ENCODE measurements around the gene CD7.

CD7 gene

GRCh38 chr17:82314012-82314726, 3.2 kb downstream of the CD7 start:
- TF ChIP-seq, protein P1, sequence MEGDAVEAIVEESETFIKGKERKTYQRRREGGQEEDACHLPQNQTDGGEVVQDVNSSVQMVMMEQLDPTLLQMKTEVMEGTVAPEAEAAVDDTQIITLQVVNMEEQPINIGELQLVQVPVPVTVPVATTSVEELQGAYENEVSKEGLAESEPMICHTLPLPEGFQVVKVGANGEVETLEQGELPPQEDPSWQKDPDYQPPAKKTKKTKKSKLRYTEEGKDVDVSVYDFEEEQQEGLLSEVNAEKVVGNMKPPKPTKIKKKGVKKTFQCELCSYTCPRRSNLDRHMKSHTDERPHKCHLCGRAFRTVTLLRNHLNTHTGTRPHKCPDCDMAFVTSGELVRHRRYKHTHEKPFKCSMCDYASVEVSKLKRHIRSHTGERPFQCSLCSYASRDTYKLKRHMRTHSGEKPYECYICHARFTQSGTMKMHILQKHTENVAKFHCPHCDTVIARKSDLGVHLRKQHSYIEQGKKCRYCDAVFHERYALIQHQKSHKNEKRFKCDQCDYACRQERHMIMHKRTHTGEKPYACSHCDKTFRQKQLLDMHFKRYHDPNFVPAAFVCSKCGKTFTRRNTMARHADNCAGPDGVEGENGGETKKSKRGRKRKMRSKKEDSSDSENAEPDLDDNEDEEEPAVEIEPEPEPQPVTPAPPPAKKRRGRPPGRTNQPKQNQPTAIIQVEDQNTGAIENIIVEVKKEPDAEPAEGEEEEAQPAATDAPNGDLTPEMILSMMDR (conservative IDR thresholded peaks at IDR 0.05; ENCODE audit: low read depth, low read length), result no peak

DNA sequence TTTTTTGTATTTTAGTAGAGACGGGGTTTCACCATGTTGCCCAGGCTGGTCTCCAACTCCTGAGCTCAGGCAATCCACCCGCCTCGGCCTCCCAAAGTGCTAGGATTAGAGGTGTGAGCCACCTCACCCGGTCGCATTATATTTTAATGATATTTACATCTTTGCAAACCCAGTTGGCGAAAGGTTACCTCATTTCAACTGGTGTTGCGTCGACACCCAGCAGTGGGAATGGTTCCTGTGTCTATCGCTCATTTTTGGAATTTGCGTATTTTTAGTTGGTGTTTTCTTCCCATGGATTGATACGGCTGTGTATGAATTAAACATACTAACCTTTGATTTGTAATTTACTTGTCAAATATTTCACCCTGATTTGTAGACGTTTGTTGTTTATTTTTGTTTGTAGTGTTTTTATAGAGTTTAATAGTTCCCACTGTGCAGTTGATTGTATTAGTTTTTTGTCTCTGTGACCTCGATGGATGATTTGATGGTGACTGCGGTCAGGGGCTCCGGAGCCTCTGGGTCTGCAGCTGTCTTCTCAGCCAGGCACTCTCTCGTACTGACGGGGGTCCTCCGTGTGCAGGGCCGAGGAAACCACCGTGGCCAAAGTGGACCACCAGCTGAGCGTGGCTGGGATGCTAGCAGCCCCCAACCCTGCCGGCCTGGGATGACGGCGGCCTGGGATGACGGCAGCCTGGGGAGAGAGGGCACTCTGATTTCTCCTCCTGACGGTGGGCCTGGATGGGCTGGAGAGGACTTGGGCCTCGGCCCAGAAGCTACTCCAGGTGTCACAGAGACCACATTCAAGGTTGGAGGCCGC, 4.0 kb downstream of the CD7 start:
- no peak overlapping the region for H3K4me3 ChIP-seq (IDR thresholded peaks at IDR 0.05; ENCODE audit: insufficient read depth, low read depth, low read length)
- H3K4me2 ChIP-seq, result no peak overlapping the region
- TF ChIP-seq, protein P1 (conservative IDR thresholded peaks at IDR 0.05; ENCODE audit: low read depth, low read length), result no peak
- no peaks in the 10 kb centered on the region for H4K20me1 ChIP-seq (ENCODE audit: insufficient read depth)
- no peak overlapping the region for H2AFZ ChIP-seq (ENCODE audit: low read depth)
- peaks cover 10% of the 10 kb centered on the region for H3K4me1 ChIP-seq (ENCODE audit: low read depth, poor library complexity, severe bottlenecking)
- H3K36me3 ChIP-seq (ENCODE audit: insufficient read depth), result no peaks in the 10 kb centered on the region
- H3K79me2 ChIP-seq (ENCODE audit: insufficient read depth, low read depth), result no peaks in the 10 kb centered on the region
- H3K27me3 ChIP-seq (ENCODE audit: insufficient read depth, low read depth), result peaks cover 91% of the 10 kb centered on the region
- H3K27ac ChIP-seq, result no peak overlapping the region
- H3K9ac ChIP-seq, result no peak overlapping the region

More at GRCh38 chr17:82314012-82314726, 3.2 kb downstream of the CD7 start:
- no peak overlapping the region for H3K9ac ChIP-seq
- H2AFZ ChIP-seq (ENCODE audit: low read depth), result no peak overlapping the region
- H3K4me2 ChIP-seq, result no peak overlapping the region
- H3K27ac ChIP-seq, result no peak overlapping the region
- H3K4me3 ChIP-seq (IDR thresholded peaks at IDR 0.05; ENCODE audit: insufficient read depth, low read depth, low read length), result no peak overlapping the region
- H3K4me1 ChIP-seq (ENCODE audit: low read depth, poor library complexity, severe bottlenecking), result peaks cover 10% of the 10 kb centered on the region
- H3K36me3 ChIP-seq (ENCODE audit: insufficient read depth), result no peaks in the 10 kb centered on the region
- H3K27me3 ChIP-seq (ENCODE audit: insufficient read depth, low read depth), result peaks cover 83% of the 10 kb centered on the region
- H3K79me2 ChIP-seq (ENCODE audit: insufficient read depth, low read depth), result no peaks in the 10 kb centered on the region
- no peaks in the 10 kb centered on the region for H4K20me1 ChIP-seq (ENCODE audit: insufficient read depth)

GRCh38 chr17:82311971-82312370, 5.4 kb downstream of the CD7 start:
- Histone ChIP-seq H3K4me2 (no peak overlapping the region), H3K9ac (no peak overlapping the region), H4K20me1 (ENCODE audit: insufficient read depth) (no peaks in the 10 kb centered on the region), H3K79me2 (ENCODE audit: insufficient read depth, low read depth) (no peaks in the 10 kb centered on the region), H2AFZ (ENCODE audit: low read depth) (no peak overlapping the region), H3K4me3 (IDR thresholded peaks at IDR 0.05; ENCODE audit: insufficient read depth, low read depth, low read length) (no peak overlapping the region), H3K4me1 (ENCODE audit: low read depth, poor library complexity, severe bottlenecking) (peaks cover 10% of the 10 kb centered on the region), H3K36me3 (ENCODE audit: insufficient read depth) (no peaks in the 10 kb centered on the region), H3K27ac (no peak overlapping the region), H3K27me3 (ENCODE audit: insufficient read depth, low read depth) (peaks cover 95% of the 10 kb centered on the region)
- TF ChIP-seq, protein P1 (conservative IDR thresholded peaks at IDR 0.05; ENCODE audit: low read depth, low read length), result no peak

- Histone ChIP-seq H3K4me2 (no peak overlapping the region), H3K4me1 (ENCODE audit: low read depth, poor library complexity, severe bottlenecking) (peaks cover 6% of the 10 kb centered on the region), H3K36me3 (ENCODE audit: insufficient read depth) (no peaks in the 10 kb centered on the region), H3K27ac (no peak overlapping the region), H3K4me3 (IDR thresholded peaks at IDR 0.05; ENCODE audit: insufficient read depth, low read depth, low read length) (no peak overlapping the region), H4K20me1 (ENCODE audit: insufficient read depth) (no peaks in the 10 kb centered on the region), H2AFZ (ENCODE audit: low read depth) (no peak overlapping the region), H3K9ac (no peak overlapping the region), H3K79me2 (ENCODE audit: insufficient read depth, low read depth) (no peaks in the 10 kb centered on the region), H3K27me3 (ENCODE audit: insufficient read depth, low read depth) (peaks cover 87% of the 10 kb centered on the region)
- TF ChIP-seq, protein P1 (conservative IDR thresholded peaks at IDR 0.05; ENCODE audit: low read depth, low read length), result no peak
Observed at GRCh38 chr17:82310877-82311276, 6.5 kb downstream of the CD7 start.
